ENCODE results near the gene CETN1. TPM values are rescaled to one million over a fixed set of nuclear protein-coding genes. Genes with fewer than 3 reads are reported as not detected.

The CETN1 gene
- total and polyA plus RNA-seq, 7 donors = not detected

GRCh38 chr18:579238-579637 lies 942 bp upstream of the CETN1 start:
- no peaks in the 10 kb centered on the region for H3K27me3 ChIP-seq (ENCODE audit: insufficient read depth in 3 of 3, low read length in 2 of 3)
- no peaks in the 10 kb centered on the region for H3K36me3 ChIP-seq (ENCODE audit: insufficient read depth in 1 of 2, low read depth in 1 of 2)
- intact Hi-C loops (cut with DNase I) = no loop called here
- no peak overlapping the region for H3K27ac ChIP-seq
- H3K4me1 ChIP-seq = no peaks in the 10 kb centered on the region
- no peak for DNase-seq
- no peak overlapping the region for H3K4me3 ChIP-seq
- ATAC-seq = no peak
- TF ChIP-seq CTCF (IDR thresholded peaks at IDR 0.05) = no peak
- no peaks in the 10 kb centered on the region for H3K9me3 ChIP-seq
- WGBS, 3 donors = 95 to 100% (median 99%) methylated on average over 1 of the region's 1 CpG

GRCh38 chr18:581096-581495 lies 916 bp downstream of the CETN1 start:
- intact Hi-C loops (cut with DNase I) = no loop called here
- no peak for TF ChIP-seq CTCF (IDR thresholded peaks at IDR 0.05)

GRCh38 chr18:582465-582864 lies 2.3 kb downstream of the CETN1 start:
- no peak for TF ChIP-seq CTCF (IDR thresholded peaks at IDR 0.05)
- Histone ChIP-seq H3K4me3 (no peak overlapping the region), H3K27ac (no peak overlapping the region), H3K4me1 (no peaks in the 10 kb centered on the region), H3K36me3 (ENCODE audit: insufficient read depth in 1 of 2, low read depth in 1 of 2) (no peaks in the 10 kb centered on the region), H3K9me3 (no peaks in the 10 kb centered on the region), H3K27me3 (ENCODE audit: insufficient read depth in 3 of 3, low read length in 2 of 3) (no peaks in the 10 kb centered on the region)
- WGBS, 3 donors = 17 to 42% (median 20%) methylated on average over 3 of the region's 3 CpGs
- ATAC-seq = no peak
- intact Hi-C loops (cut with DNase I) = no loop called here
- no peak for DNase-seq

More at GRCh38 chr18:581096-581495, 916 bp downstream of the CETN1 start:
- no peaks in the 10 kb centered on the region for H3K9me3 ChIP-seq
- DNase-seq (no peak), ATAC-seq (no peak)
- no peaks in the 10 kb centered on the region for H3K4me1 ChIP-seq
- H3K27ac ChIP-seq = no peak overlapping the region
- WGBS, 3 donors = 55 to 84% (median 76%) methylated on average over 3 of the region's 3 CpGs
- H3K4me3 ChIP-seq = no peak overlapping the region
- H3K27me3 ChIP-seq (ENCODE audit: insufficient read depth in 3 of 3, low read length in 2 of 3) = no peaks in the 10 kb centered on the region
- H3K36me3 ChIP-seq (ENCODE audit: insufficient read depth in 1 of 2, low read depth in 1 of 2) = no peaks in the 10 kb centered on the region

- Histone ChIP-seq H3K9me3 (peaks cover 4% of the 10 kb centered on the region), H3K27ac (no peak overlapping the region), H3K4me3 (no peak overlapping the region), H3K4me1 (no peaks in the 10 kb centered on the region), H3K27me3 (ENCODE audit: insufficient read depth in 3 of 3, low read length in 2 of 3) (peaks cover 0 to 32% (median 0%) of the 10 kb centered on the region in 3 donors), H3K36me3 (ENCODE audit: insufficient read depth in 1 of 2, low read depth in 1 of 2) (no peaks in the 10 kb centered on the region)
- DNase-seq (no peak), ATAC-seq (no peak)
- TF ChIP-seq CTCF (IDR thresholded peaks at IDR 0.05) = no peak
- WGBS, 3 donors = 22 to 53% (median 29%) methylated on average over 4 of the region's 4 CpGs
- intact Hi-C loops (cut with DNase I) = no loop called here
Observed at GRCh38 chr18:595068-595467, 14.9 kb downstream of the CETN1 start.

GRCh38 chr18:595571-595970 lies 15.4 kb downstream of the CETN1 start:
- no peaks in the 10 kb centered on the region for H3K9me3 ChIP-seq
- no peak for ATAC-seq
- no peaks in the 10 kb centered on the region for H3K36me3 ChIP-seq (ENCODE audit: insufficient read depth in 1 of 2, low read depth in 1 of 2)
- H3K27me3 ChIP-seq (ENCODE audit: insufficient read depth in 3 of 3, low read length in 2 of 3) = peaks cover 0 to 32% (median 0%) of the 10 kb centered on the region in 3 donors
- DNase-seq = no peak
- no peak overlapping the region for H3K27ac ChIP-seq
- no peak for TF ChIP-seq CTCF (IDR thresholded peaks at IDR 0.05)
- H3K4me1 ChIP-seq = no peaks in the 10 kb centered on the region
- WGBS, 3 donors = 25 to 44% (median 28%) methylated on average over 1 of the region's 1 CpG
- intact Hi-C loops (cut with DNase I) = no loop called here
- H3K4me3 ChIP-seq = no peak overlapping the region

All from psoas muscle (tissue), 8 donors.